Skeletal muscle cell (primary cell): Measurements from ENCODE around the gene CPZ.
A peak's percentile ranks its signal among the peaks of the same experiment; 100 is the strongest.

Source experiments
- DNase-seq: peaks from one replicate; pipeline ENCODE4 v3.0.0-alpha.2; 2010; ENCODE audit warnings: low read depth
- H3K4me3 ChIP-seq: 2 replicates; pipeline ENCODE4 v1.5.1; 2011; ENCODE audit warnings: low read depth, mild to moderate bottlenecking, control low read depth, low read length, moderate library complexity

CPZ gene

GRCh38 chr4:8591626-8592365 is 769 bp upstream of the CPZ start:
- no peak for DNase-seq
- H3K4me3 ChIP-seq: no peak overlapping the region

- H3K4me3 ChIP-seq: peak overlapping the region; percentile 29
Measured at GRCh38 chr4:8593264-8594096, 915 bp downstream of the CPZ start.

GRCh38 chr4:8594097-8595038 is 1.8 kb downstream of the CPZ start:
- peak; percentile 22 for DNase-seq
- no peak overlapping the region for H3K4me3 ChIP-seq

More at GRCh38 chr4:8593264-8594096, 915 bp downstream of the CPZ start:
- DNase-seq: no peak

- H3K4me3 ChIP-seq: no peak overlapping the region
- no peak for DNase-seq
Measured at GRCh38 chr4:8595237-8596087, 2.9 kb downstream of the CPZ start.

GRCh38 chr4:8596891-8597290 is 4.3 kb downstream of the CPZ start:
- no peak for DNase-seq
- H3K4me3 ChIP-seq: no peak overlapping the region

GRCh38 chr4:8597319-8597718 is 4.8 kb downstream of the CPZ start:
- no peak overlapping the region for H3K4me3 ChIP-seq
- DNase-seq: no peak

GRCh38 chr4:8597791-8598190 is 5.2 kb downstream of the CPZ start:
- no peak for DNase-seq
- H3K4me3 ChIP-seq: no peak overlapping the region

GRCh38 chr4:8598391-8599090 is 6.0 kb downstream of the CPZ start:
- DNase-seq: no peak
- H3K4me3 ChIP-seq: no peak overlapping the region

GRCh38 chr4:8599091-8599460 is 6.5 kb downstream of the CPZ start:
- no peak for DNase-seq

GRCh38 chr4:8599657-8600056 is 7.1 kb downstream of the CPZ start:
- no peak overlapping the region for H3K4me3 ChIP-seq
- no peak for DNase-seq

More at GRCh38 chr4:8599091-8599460, 6.5 kb downstream of the CPZ start:
- no peak overlapping the region for H3K4me3 ChIP-seq

- no peak overlapping the region for H3K4me3 ChIP-seq
- no peak for DNase-seq
Measured at GRCh38 chr4:8600266-8600665, 7.7 kb downstream of the CPZ start.

GRCh38 chr4:8600686-8601085 is 8.1 kb downstream of the CPZ start:
- DNase-seq: no peak
- no peak overlapping the region for H3K4me3 ChIP-seq

GRCh38 chr4:8601086-8601485 is 8.5 kb downstream of the CPZ start:
- H3K4me3 ChIP-seq: no peak overlapping the region
- DNase-seq: no peak

- H3K4me3 ChIP-seq: no peak overlapping the region
- no peak for DNase-seq
Measured at GRCh38 chr4:8601556-8601955, 9.0 kb downstream of the CPZ start.

GRCh38 chr4:8602686-8603430 is 10.3 kb downstream of the CPZ start:
- no peak for DNase-seq

GRCh38 chr4:8603931-8604330 is 11.4 kb downstream of the CPZ start:
- no peak overlapping the region for H3K4me3 ChIP-seq
- DNase-seq: no peak

More at GRCh38 chr4:8602686-8603430, 10.3 kb downstream of the CPZ start:
- H3K4me3 ChIP-seq: no peak overlapping the region

- H3K4me3 ChIP-seq: no peak overlapping the region
- DNase-seq: no peak
Measured at GRCh38 chr4:8605289-8605688, 12.7 kb downstream of the CPZ start.

GRCh38 chr4:8606476-8606875 is 13.9 kb downstream of the CPZ start:
- no peak overlapping the region for H3K4me3 ChIP-seq
- no peak for DNase-seq
